A172 (cell line): ENCODE results near the gene FAXDC2. TPM values are rescaled to one million over a fixed set of nuclear protein-coding genes. Genes with fewer than 3 reads are reported as not detected.
A peak's percentile ranks its signal among the peaks of the same experiment; 100 is the strongest.

Experiments
- DNase-seq: peaks from one replicate; pipeline ENCODE4 v3.0.0-alpha.2; 2015; ENCODE audit warnings: low spot score
- total RNA-seq: library from RNA; depleted of rRNA; stranded (reverse); fragments of >200 nt; shearing (Covaris generic); gene quantifications from 2 replicates; pipeline ENCODE4 v1.2.3, GENCODE V29; 2014

FAXDC2 gene
- total RNA-seq, 1 experiment from 2014 or later: 3.5 TPM

GRCh38 chr5:154797762-154798161 lies 52.6 kb downstream of the FAXDC2 start:
- no peak for DNase-seq

- DNase-seq: no peak
Observed at GRCh38 chr5:154795235-154795596, 55.2 kb downstream of the FAXDC2 start.

GRCh38 chr5:154794525-154795234 lies 55.7 kb downstream of the FAXDC2 start:
- peak; percentile 64 for DNase-seq

GRCh38 chr5:154793599-154794524 lies 56.5 kb downstream of the FAXDC2 start:
- DNase-seq: peak; percentile 27

GRCh38 chr5:154791535-154791934 lies 58.9 kb downstream of the FAXDC2 start:
- DNase-seq: no peak

- no peak for DNase-seq
Observed at GRCh38 chr5:154788212-154788611, 62.2 kb downstream of the FAXDC2 start.

- DNase-seq: no peak
Observed at GRCh38 chr5:154786414-154786813, 64.0 kb downstream of the FAXDC2 start.

- DNase-seq: no peak
Observed at GRCh38 chr5:154784856-154785255, 65.5 kb downstream of the FAXDC2 start.

- no peak for DNase-seq
Observed at GRCh38 chr5:154783774-154784460, 66.5 kb downstream of the FAXDC2 start.

- no peak for DNase-seq
Observed at GRCh38 chr5:154782812-154783592, 67.4 kb downstream of the FAXDC2 start.

- DNase-seq: no peak
Observed at GRCh38 chr5:154782326-154782725, 68.1 kb downstream of the FAXDC2 start.

- no peak for DNase-seq
Observed at GRCh38 chr5:154780128-154780527, 70.3 kb downstream of the FAXDC2 start.

- DNase-seq: peak; percentile 73
Observed at GRCh38 chr5:154779105-154779504, 71.3 kb downstream of the FAXDC2 start.

- no peak for DNase-seq
Observed at GRCh38 chr5:154778534-154778933, 71.9 kb downstream of the FAXDC2 start.

- DNase-seq: no peak
Observed at GRCh38 chr5:154776167-154776566, 74.2 kb downstream of the FAXDC2 start.

GRCh38 chr5:154773326-154773725 lies 77.1 kb downstream of the FAXDC2 start:
- DNase-seq: no peak

- DNase-seq: no peak
Observed at GRCh38 chr5:154771383-154771901, 79.0 kb downstream of the FAXDC2 start.

GRCh38 chr5:154770111-154770510 lies 80.3 kb downstream of the FAXDC2 start:
- DNase-seq: no peak
